Measurements from ENCODE around the gene RNF126.

DNA sequence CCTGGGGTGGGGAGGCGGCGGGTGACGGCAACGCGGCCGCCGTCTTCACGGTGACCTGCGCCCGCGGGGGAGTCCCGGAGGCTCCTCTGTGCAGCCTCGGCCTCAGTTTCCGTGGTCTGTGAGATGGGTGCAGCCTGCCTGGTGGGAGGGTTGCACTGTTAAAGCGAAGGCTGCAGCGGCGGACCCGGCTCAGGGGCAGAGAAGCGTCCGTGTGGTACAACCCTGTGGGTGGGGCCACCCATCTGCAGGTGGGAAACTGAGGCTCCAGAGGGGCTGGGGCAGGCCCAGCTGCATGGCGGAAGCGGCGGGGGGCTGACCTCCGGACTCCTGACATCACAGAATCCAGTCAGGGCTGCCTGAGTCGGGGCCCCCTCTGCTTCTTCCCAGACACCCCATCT, 22.9 kb downstream of the RNF126 start:
- TF ChIP-seq, protein P1, sequence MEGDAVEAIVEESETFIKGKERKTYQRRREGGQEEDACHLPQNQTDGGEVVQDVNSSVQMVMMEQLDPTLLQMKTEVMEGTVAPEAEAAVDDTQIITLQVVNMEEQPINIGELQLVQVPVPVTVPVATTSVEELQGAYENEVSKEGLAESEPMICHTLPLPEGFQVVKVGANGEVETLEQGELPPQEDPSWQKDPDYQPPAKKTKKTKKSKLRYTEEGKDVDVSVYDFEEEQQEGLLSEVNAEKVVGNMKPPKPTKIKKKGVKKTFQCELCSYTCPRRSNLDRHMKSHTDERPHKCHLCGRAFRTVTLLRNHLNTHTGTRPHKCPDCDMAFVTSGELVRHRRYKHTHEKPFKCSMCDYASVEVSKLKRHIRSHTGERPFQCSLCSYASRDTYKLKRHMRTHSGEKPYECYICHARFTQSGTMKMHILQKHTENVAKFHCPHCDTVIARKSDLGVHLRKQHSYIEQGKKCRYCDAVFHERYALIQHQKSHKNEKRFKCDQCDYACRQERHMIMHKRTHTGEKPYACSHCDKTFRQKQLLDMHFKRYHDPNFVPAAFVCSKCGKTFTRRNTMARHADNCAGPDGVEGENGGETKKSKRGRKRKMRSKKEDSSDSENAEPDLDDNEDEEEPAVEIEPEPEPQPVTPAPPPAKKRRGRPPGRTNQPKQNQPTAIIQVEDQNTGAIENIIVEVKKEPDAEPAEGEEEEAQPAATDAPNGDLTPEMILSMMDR (conservative IDR thresholded peaks at IDR 0.05): no peak
- no peak for TF ChIP-seq ZFX (IDR thresholded peaks at IDR 0.05)

Data from C4-2B (cell line).